GM21576 (cell line): ENCODE data around the gene MRPL44.
A peak's percentile ranks its signal among the peaks of the same experiment; 100 is the strongest.

Experiments
- ATAC-seq: cut with Tn5 transposase; IDR thresholded peaks from one replicate; pipeline ENCODE4 v1.9.1; 2021; ENCODE audit warnings: mild to moderate bottlenecking, moderate library complexity; ENCODE audit not compliant: unreplicated experiment

Gene MRPL44

DNA sequence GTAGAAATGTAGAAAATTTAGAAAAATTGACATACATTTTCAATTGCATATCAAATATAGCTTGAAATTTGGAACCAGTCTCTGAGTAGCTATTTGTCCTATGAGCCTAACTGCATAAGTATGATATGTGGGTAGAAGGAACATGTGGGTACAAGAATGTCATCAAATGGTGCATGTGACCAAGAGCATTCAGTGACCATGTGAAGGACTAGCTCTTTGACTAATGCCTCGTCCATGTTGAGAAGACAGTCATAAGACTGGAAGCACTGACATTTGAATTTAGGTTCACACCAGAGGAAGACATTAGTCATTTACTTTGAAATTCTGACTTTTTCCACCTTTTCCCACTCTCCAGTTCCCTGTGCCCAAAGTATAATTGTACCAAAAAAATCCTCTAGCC is 12.6 kb downstream of the MRPL44 start:
- ATAC-seq: peak; percentile 16

GRCh38 chr2:223970343-223971128 is 13.3 kb downstream of the MRPL44 start:
- ATAC-seq: peak; percentile 71

DNA sequence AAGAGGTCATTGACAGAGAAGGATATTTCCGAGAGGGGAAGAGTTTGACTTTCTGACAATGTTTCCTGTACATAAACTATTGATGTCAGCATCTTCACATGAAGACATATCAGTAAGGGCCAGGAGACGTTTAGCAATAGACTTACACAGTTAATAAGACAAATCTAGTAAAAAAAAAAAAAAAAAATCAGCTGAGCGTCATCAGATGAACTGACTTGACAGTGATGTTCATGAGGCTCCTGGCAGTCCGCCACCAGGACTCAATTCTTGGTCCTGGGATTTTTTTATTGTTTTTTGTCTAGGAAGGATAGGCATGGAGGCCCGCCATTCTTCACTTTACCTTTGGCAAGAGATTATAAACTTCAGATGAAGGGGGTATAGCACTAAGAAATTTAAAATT is 14.5 kb downstream of the MRPL44 start:
- no peak for ATAC-seq

DNA sequence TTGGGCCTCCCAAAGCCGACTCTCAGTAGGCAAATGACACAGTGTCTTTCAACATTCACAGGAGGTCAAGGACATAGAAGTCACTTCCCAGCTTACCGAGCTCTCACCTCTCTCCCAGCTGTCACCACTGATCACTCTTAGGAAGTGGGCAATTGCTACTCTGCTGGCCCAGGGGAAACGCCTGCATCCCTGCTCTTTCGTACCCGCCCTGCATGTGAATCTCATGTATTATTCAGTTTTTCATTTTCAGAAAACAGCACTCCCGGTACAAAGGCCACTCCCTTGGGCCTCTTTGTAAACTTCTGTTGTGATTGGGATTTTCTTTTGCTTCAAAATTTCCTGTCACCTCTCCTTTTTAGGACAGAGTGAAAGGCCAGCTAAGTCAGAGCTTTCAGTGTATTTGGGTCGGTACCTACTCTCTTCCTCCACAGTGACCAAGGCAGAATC is 15.4 kb downstream of the MRPL44 start:
- no peak for ATAC-seq

GRCh38 chr2:223973606-223974005 is 16.3 kb downstream of the MRPL44 start:
- ATAC-seq: no peak

DNA sequence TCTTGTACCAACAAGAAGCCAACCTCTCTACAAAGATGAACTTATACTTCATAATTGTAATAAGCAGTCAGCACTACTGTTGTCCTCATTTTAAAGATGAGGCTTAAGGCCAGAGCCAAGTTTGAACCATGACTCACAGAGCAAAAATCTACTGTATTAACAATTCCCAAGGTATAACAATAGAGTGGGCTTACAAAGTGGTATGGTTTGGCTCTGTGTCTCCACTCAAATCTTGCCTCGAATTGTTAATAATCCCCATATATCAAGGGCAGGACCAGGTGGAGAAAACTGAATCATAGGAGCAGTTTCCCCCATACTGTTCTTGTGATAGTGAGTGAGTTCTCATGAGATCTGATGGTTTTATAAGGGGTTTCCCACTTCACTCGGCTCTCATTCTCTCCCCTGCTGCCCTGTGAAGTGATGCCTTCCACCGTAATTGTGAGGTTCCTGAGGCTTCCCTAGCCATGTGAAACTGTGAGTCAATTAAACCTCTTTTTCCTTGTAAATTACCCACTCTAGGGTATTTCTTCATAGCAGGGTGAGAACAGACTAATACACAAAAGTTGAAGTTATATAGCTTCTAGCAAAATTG is 19.5 kb downstream of the MRPL44 start:
- ATAC-seq: no peak

GRCh38 chr2:223978451-223978850 is 21.2 kb downstream of the MRPL44 start:
- no peak for ATAC-seq

DNA sequence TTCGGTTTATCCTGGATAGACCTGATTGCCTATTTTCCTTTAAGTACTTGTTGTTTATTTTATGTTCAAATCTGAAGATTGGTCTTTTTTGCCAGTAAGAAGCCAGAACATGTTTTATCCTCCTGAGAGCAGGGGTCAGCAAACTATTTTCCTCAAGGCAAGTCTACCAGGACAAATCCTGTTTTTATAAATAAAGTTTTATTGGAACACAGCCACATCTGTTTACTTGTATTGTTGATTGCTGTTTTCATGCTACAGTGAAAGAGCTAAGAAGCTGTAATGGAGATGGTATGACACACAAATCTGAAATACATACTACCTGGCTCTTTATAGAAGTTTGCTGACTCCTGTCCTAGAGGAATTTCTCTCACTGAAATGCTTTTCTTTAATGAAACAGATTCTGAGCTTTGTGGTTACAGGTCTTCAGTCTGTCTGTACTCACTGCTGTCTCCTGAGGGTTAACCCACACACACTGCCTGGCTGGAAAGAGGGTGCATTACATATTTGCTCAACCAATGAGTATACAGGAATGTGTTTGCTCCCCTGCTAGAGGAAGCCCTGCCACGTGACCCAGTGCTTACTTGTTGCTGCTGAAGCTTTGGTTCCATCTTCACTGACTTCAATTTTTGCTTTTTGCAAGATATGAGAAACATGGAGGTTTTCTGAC is 22.6 kb downstream of the MRPL44 start:
- ATAC-seq: no peak

DNA sequence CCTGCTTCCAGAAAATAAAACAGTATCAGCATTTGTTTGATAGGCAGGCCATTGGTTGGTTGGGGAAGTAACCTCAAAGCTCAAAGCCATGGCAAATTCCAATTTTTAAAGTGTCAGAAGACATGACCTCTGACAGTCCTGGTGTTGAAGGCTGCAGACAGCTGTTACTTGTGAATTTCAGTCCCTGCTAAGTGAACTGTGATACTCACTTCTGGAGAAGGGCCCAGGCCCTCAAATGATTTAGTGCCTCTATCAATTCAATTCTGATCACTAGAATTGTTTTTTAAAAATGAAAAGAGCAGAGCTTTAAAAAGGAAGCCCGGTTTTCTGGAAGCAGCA is 23.1 kb downstream of the MRPL44 start:
- no peak for ATAC-seq

GRCh38 chr2:223980803-223981202 is 23.5 kb downstream of the MRPL44 start:
- ATAC-seq: no peak

- no peak for ATAC-seq
Measured at GRCh38 chr2:223981241-223981640, 24.0 kb downstream of the MRPL44 start.

DNA sequence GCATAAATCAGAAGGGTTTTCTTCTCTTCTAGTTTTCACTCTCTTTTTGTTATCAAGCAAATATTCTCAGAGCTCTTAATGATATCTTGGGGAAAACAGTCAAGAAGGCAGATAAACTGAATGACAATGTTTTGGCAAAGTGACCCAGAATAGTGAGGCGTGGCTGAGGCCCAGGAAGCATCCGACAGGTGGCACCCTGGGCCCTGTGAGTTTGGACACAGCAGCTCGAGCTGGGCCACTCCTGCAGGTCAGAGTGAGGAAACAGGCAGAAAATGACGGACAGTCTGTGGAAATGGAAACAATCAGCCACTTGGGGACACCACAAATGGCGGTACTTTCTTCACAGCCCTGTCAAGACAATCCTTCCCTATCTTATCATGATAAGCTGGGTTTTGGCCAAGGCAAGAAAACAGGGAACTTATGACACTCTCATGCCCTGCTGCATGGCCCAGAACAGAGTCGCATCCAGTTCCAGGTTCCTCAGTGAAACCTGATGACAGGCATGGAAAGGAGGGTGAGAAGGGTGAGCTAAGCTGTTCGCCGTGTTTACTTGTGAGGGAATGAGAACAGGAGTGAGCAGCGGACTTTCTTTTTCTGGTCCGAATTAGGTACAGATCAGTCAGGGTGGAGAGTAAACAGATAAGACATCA is 32.1 kb downstream of the MRPL44 start:
- ATAC-seq: no peak

DNA sequence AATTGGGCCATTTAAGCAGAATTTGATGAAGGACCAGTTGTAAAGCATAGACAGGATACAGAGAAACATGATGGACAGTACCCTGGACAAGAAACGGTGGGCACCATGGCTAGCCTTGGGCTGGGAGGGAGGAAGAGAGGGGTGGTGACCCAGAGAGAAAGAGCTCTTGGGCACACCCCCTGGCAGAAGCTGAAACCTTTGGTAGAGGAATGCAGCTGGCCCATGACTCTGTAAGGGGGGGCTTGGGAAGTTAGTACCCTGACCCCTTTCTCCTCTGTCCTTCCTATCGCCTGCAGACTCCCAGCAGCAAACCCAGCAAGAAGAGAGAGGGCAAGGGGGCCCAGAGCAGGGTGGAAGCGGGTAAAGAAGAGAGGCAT is 32.6 kb downstream of the MRPL44 start:
- no peak for ATAC-seq

DNA sequence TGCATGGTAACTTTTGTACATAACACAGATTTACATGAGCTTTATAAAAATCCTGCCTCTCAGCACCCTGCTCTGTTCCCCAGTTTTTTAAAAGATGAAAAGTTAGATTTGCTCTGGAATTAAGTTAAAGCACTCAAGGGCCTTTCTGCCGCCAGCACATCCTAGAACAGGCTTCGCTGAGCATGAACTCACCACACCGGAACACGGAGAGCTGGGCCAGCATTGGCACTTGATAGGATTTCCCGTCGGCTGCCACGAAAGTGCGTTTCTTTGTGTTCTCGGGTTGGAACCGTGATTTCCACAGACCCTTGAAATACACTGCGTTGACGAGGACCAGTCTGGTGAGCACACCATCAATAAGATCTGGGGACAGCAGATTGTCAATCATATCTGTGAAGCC is 34.3 kb downstream of the MRPL44 start:
- ATAC-seq: no peak

DNA sequence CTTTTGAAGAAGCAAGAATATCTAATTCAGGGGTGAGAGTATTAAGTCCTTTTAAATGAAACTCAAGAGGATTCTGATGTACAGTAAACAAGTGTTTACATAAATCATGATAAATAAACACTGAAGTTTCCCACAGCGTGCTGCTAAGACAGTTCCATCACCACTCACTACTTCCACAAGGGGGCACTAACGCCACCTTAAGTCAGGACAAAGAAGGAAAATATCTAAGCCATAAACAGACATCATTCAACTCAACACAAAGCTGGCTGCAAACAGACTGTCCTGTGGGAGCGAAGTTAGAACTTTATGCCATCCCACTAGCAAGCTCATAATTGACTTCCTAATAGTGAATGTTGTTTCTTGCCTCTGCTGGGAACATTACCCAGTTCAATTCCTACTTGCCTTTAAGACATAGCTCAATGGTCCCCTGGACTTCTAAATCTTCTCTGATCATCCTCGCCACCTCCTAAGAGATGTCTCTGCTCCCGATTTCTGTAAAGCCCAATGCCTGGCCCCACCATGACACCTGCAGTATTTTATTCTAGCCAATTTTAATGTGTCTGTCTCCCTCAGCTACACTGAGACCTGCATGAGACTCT is 36.5 kb downstream of the MRPL44 start:
- ATAC-seq: peak; percentile 71

- ATAC-seq: no peak
Measured at GRCh38 chr2:223994562-223995162, 37.4 kb downstream of the MRPL44 start.

DNA sequence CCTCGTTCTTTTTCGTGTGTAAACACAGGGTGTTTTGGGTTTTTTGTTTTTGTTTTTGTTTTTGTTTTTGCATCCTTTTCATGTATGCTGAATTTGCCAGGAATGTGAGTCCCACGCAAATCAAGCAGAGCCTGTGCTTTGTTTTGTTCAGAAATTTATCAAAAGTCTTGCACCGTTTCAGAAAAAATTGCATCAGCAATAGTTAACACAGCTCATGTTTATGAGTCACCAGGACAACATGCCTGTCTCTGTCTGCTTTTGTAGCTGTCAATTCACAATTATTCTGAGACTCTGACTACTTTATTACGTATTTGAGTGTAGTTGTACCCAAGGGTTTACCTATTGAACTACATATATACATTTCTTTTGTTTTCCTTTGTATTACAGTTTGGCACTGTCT is 38.3 kb downstream of the MRPL44 start:
- ATAC-seq: no peak

GRCh38 chr2:223996391-223996790 is 39.1 kb downstream of the MRPL44 start:
- no peak for ATAC-seq

DNA sequence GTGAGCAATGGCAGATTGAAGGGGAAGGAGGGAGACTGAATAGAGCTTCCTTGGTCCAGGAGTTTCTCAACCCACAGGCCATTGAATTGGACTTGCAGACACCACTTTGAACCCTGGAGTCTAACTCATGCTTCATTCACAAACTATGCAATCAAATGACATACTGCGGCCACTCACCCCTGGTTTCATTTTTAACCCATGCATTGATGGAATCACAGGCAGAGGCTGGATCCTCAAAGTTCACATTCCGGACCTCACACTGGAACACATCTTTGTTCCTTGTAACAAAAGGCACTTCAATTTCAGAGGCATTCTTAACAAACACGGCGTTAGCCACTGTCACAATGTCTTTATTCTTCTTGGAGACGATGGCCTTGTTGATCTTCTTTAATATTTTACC is 40.7 kb downstream of the MRPL44 start:
- ATAC-seq: no peak

- no peak for ATAC-seq
Measured at GRCh38 chr2:223998948-223999347, 41.7 kb downstream of the MRPL44 start.

- no peak for ATAC-seq
Measured at GRCh38 chr2:223999862-224000261, 42.6 kb downstream of the MRPL44 start.
